NCI-H1105 (cell line): ENCODE measurements around the gene USP15.
"Not testable (repeated sequence)": the region's sequence is repeated elsewhere in the genome, so short reads cannot be mapped to it uniquely, and the experiment has no call there.

Source experiments
- DNase-seq: peaks from one replicate; lab custom pipeline; 2025; lab: John Stamatoyannopoulos, UW

USP15 gene

GRCh38 chr12:62455429-62455828 is 195.2 kb downstream of the USP15 start:
- not testable (repeated sequence) for DNase-seq

- DNase-seq = no peak
Observed at GRCh38 chr12:62458626-62459025, 198.4 kb downstream of the USP15 start.

- DNase-seq = no peak
Observed at GRCh38 chr12:62459976-62460375, 199.8 kb downstream of the USP15 start.

GRCh38 chr12:62461171-62461837 is 201.1 kb downstream of the USP15 start:
- not testable (repeated sequence) for DNase-seq

GRCh38 chr12:62463252-62463651 is 203.0 kb downstream of the USP15 start:
- DNase-seq = not testable (repeated sequence)
